Panc1 (cell line): Measurements from ENCODE around the gene NCKAP5. TPM values are rescaled to one million over a fixed set of nuclear protein-coding genes. Genes with fewer than 3 reads are reported as not detected.

ENCODE experiments used
- ATAC-seq: fragments of 200-7000 bp; cut with Tn5 transposase; 2 replicates; pipeline ENCODE4 v1.9.1; 2020; ENCODE audit warnings: mild to moderate bottlenecking, moderate library complexity
- BruUV-seq: library from RNA; stranded (reverse); fragments of 400-500 nt; replicated peaks from 2 replicates; lab custom pipeline; 2021; lab: Mats Ljungman, UMichigan
- CTCF ChIA-PET: fragments of 300-600 bp; sonication (Branson Sonifier 250); formaldehyde crosslinking; loops from one replicate; lab custom pipeline; 2022; ENCODE audit warnings: antibody characterized with exemption; lab: Charles Lee
- POLR2A ChIA-PET: fragments of 300-600 bp; sonication (Branson Sonifier 250); formaldehyde crosslinking; loops from one replicate; lab custom pipeline; 2022; ENCODE audit warnings: antibody characterized with exemption; lab: Charles Lee
- DNase-seq: peaks from one replicate; pipeline ENCODE4 v3.0.0-alpha.2; 2010; ENCODE audit warnings: low read depth, low spot score
- H3K27ac ChIP-seq: 2 replicates; pipeline ENCODE4 v1.5.1; 2011; ENCODE audit warnings: mild to moderate bottlenecking, low read length, inconsistent platforms
- H3K27me3 ChIP-seq: fragments of 200-500 bp; sonication (Bioruptor generic); 2 replicates; pipeline ENCODE4 v1.6.0; 2014; ENCODE audit warnings: low read length, inconsistent platforms; ENCODE audit not compliant: control insufficient read depth, insufficient read depth
- H3K36me3 ChIP-seq: fragments of 200-500 bp; sonication (Bioruptor generic); 2 replicates; pipeline ENCODE4 v1.5.1; 2014; ENCODE audit warnings: inconsistent platforms, mild to moderate bottlenecking, low read length, moderate library complexity; ENCODE audit not compliant: control insufficient read depth, insufficient read depth
- H3K4me1 ChIP-seq: 2 replicates; pipeline ENCODE4 v1.5.1; 2011; ENCODE audit warnings: inconsistent platforms, mild to moderate bottlenecking, low read length, moderate library complexity; ENCODE audit not compliant: control insufficient read depth, insufficient read depth
- H3K4me3 ChIP-seq, 2 experiments: 2 replicates each; pipeline ENCODE4 v1.5.1; 2011 to 2012; ENCODE audit warnings: low read depth in 2 of 2, low read length in 2 of 2, mild to moderate bottlenecking in 2 of 2, inconsistent platforms in 1 of 2, moderate library complexity in 1 of 2
- H3K9me3 ChIP-seq: fragments of 200-500 bp; sonication (Bioruptor generic); 2 replicates; pipeline ENCODE4 v1.5.1; 2014; ENCODE audit warnings: low read depth, mild to moderate bottlenecking, inconsistent platforms, low read length, moderate library complexity; ENCODE audit not compliant: control insufficient read depth, insufficient read depth
- POLR2AphosphoS5 ChIP-seq: IDR thresholded peaks from 2 replicates; pipeline ENCODE4 v1.6.1; 2012; ENCODE audit warnings: mild to moderate bottlenecking, low read depth, low read length, moderate library complexity
- REST ChIP-seq, 2 experiments: IDR thresholded peaks; 2 replicates each; pipeline ENCODE4 v1.6.1; 2011 to 2012; ENCODE audit warnings: low read depth in 2 of 2, control low read depth in 1 of 2, low read length in 1 of 2, mild to moderate bottlenecking in 1 of 2, moderate library complexity in 1 of 2; ENCODE audit not compliant: insufficient read depth in 1 of 2
- SIN3A ChIP-seq: IDR thresholded peaks from 2 replicates; pipeline ENCODE4 v1.6.1; 2012; ENCODE audit warnings: low read depth, mild to moderate bottlenecking, low read length, moderate library complexity, borderline replicate concordance; ENCODE audit not compliant: insufficient read depth
- TCF7L2 ChIP-seq: IDR thresholded peaks from 2 replicates; pipeline ENCODE4 v1.6.1; 2011; ENCODE audit warnings: mild to moderate bottlenecking, low read depth, low read length, inconsistent platforms
- in situ Hi-C: cut with HindIII; loops from 2 replicates; pipeline ENCODE4 v1.10.0; 2016; ENCODE audit warnings: low sequenced_read_pairs, low pct_unique_long_range_greater_than_20kb
- intact Hi-C: fragments of 100-400 bp; cut with micrococcal nuclease; formaldehyde crosslinking; loops from one replicate; pipeline ENCODE4 v1.10.0; 2022; ENCODE audit not compliant: unreplicated experiment
- total RNA-seq: library from RNA; stranded (reverse); gene quantifications from one replicate; pipeline ENCODE4 v1.2.1, GENCODE V29; 2021; ENCODE audit not compliant: unreplicated experiment
- TF ChIP-seq, protein P1 (sequence below): fragments of 450-650 bp; IDR thresholded peaks from 2 replicates; pipeline ENCODE4 v1.5.1; 2017; ENCODE audit warnings: mild to moderate bottlenecking

NCKAP5 gene
- total RNA-seq, 1 experiment from 2014 or later, result 0.10 TPM

DNA sequence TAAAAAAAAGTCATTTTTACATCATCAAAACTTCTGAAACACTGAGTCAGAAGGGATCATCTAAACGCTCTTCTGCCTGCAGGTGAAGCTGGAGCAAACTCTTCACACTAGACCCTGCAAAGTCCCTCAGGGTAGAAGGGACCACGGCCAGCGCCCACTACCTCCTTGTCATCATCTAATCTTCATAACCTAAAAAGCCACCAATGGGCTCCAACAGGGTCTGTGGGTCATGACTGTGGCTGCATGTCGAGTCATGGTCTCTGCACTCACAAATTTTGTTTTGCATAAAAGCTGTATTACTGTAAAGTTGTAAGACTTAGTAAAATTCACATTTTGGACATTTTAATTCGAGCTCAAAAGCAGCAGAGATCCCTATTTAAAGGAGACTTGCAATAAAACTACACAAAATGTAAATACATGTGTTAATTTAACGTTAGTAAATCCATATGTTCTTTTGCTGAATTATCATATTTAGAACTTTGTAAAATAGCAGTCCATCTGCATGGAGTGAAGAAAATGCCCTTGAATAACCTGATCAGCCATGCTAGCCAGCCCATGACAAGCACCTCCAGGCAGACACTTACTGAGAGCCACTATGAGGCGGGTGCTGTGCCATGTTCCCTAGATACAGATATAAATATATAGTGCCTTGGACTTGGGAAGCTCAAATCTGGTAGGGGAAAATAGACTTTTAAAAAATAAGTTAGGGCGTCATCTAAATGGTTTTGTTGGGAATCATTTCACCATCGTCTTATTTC, 461.0 kb downstream of the NCKAP5 start:
- no peaks in the 10 kb centered on the region; the same call in 1 of the 2 replicates for H3K36me3 ChIP-seq
- POLR2A ChIA-PET, result no interaction called here
- DNase-seq (no peak), ATAC-seq (no peak)
- H3K9me3 ChIP-seq, result no peaks in the 10 kb centered on the region
- no peak overlapping the region for H3K27ac ChIP-seq
- H3K4me3 ChIP-seq, result no peak overlapping the region
- CTCF ChIA-PET, result no interaction called here
- intact Hi-C loops, result no loop called here
- no peaks in the 10 kb centered on the region for H3K27me3 ChIP-seq
- H3K4me1 ChIP-seq, result no peaks in the 10 kb centered on the region
- in situ Hi-C loops, result no loop called here
- no peak for TF ChIP-seq REST (IDR thresholded peaks at IDR 0.05; ENCODE audit: insufficient read depth in 1 of 2, low read depth in 2 of 2, low read length in 1 of 2)
- TF ChIP-seq, protein P1, sequence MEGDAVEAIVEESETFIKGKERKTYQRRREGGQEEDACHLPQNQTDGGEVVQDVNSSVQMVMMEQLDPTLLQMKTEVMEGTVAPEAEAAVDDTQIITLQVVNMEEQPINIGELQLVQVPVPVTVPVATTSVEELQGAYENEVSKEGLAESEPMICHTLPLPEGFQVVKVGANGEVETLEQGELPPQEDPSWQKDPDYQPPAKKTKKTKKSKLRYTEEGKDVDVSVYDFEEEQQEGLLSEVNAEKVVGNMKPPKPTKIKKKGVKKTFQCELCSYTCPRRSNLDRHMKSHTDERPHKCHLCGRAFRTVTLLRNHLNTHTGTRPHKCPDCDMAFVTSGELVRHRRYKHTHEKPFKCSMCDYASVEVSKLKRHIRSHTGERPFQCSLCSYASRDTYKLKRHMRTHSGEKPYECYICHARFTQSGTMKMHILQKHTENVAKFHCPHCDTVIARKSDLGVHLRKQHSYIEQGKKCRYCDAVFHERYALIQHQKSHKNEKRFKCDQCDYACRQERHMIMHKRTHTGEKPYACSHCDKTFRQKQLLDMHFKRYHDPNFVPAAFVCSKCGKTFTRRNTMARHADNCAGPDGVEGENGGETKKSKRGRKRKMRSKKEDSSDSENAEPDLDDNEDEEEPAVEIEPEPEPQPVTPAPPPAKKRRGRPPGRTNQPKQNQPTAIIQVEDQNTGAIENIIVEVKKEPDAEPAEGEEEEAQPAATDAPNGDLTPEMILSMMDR, result no peak
- no peak for TF ChIP-seq TCF7L2
- no peak for TF ChIP-seq POLR2AphosphoS5
- no peak for TF ChIP-seq SIN3A
- no TSS peak for BruUV-seq

DNA sequence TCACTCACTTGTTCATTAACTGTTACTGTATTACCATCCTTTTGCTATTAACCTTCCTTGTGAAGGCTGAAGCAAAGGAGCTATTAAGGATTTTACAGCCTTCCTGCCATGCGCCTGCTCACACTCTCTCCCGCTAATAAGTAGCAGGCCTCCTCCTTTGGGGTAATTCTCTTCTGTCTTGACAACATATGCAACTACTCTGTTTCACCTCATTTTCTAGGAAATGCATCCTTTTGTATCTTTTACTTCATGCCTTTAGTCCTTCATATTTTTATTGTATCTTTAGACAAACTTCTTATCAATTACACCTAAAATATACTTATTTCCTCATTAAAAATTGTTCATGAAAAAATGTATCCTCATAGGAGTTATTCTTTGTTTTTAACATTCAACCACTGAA, 463.4 kb downstream of the NCKAP5 start:
- in situ Hi-C loops, result no loop called here
- no TSS peak for BruUV-seq
- ChIA-PET CTCF (no interaction called here), POLR2A (no interaction called here)
- Histone ChIP-seq H3K27ac (no peak overlapping the region), H3K9me3 (no peaks in the 10 kb centered on the region), H3K4me1 (no peaks in the 10 kb centered on the region), H3K4me3 (no peak overlapping the region), H3K36me3 (no peaks in the 10 kb centered on the region; the same call in 1 of the 2 replicates), H3K27me3 (no peaks in the 10 kb centered on the region)
- DNase-seq (no peak), ATAC-seq (no peak)
- TF ChIP-seq TCF7L2 (no peak), POLR2AphosphoS5 (no peak), SIN3A (no peak), REST (IDR thresholded peaks at IDR 0.05; ENCODE audit: insufficient read depth in 1 of 2, low read depth in 2 of 2, low read length in 1 of 2) (no peak)
- TF ChIP-seq, protein P1, result no peak
- intact Hi-C loops, result no loop called here
